ENCODE data around the gene PCNP.
"Not testable (repeated sequence)": the region's sequence is repeated elsewhere in the genome, so short reads cannot be mapped to it uniquely, and the experiment has no call there.

PCNP gene

DNA sequence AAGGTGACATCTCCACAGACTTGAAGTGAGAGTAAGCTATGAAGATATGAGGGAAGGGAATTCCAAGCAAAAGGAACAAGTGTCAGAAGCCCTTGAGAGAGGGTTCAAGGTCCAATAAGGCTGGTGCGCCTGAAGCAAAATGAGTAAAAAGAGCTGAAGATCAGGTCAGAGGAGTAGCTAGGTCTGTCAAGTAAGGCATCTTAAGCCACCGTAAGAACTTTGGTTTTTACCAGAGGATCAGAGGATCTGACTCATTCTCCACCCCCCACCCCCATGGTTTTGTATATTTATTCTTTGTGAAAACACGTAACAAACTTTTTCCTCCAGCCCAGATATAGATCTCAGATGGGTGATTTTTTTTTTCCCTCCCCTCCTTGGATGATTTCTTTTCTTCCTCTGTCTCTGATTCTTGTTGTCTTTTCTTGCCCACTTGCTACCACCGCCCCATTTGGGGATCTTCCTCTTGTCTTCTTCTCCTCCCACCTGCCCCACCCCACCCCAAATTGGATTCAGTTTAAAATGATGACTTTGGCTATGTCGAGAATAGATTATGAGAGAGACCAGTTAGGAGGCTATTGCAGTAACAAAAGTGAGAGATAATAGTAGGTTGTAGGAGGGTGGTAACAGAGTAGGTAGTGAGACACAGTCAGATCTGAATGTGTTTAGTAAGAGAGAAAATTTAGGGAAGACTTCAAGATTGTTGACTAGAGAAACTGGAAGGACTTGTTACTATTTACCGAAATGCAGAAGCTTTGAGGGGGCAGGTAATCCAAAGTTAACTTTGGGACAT lies 6.3 kb upstream of the PCNP start:
- H3K9me3 ChIP-seq (ENCODE audit: control insufficient read depth, low read length), result no peaks in the 10 kb centered on the region
- DNase-seq, result no peak
- no peak overlapping the region for H3K27ac ChIP-seq (ENCODE audit: insufficient read depth, low read length, poor library complexity, severe bottlenecking)
- H3K27me3 ChIP-seq (replicated peaks; ENCODE audit: control insufficient read depth, insufficient read depth, low read length, poor library complexity, severe bottlenecking), result no peaks in the 10 kb centered on the region
- no peak overlapping the region for H3K4me3 ChIP-seq (ENCODE audit: insufficient read depth, low read depth, low read length, poor library complexity, severe bottlenecking)
- H3K36me3 ChIP-seq (ENCODE audit: control insufficient read depth, insufficient read depth, low read length), result peaks cover 23% of the 10 kb centered on the region
- peaks cover 24% of the 10 kb centered on the region for H3K4me1 ChIP-seq (ENCODE audit: control insufficient read depth, insufficient read depth, low read length, poor library complexity, severe bottlenecking)

DNA sequence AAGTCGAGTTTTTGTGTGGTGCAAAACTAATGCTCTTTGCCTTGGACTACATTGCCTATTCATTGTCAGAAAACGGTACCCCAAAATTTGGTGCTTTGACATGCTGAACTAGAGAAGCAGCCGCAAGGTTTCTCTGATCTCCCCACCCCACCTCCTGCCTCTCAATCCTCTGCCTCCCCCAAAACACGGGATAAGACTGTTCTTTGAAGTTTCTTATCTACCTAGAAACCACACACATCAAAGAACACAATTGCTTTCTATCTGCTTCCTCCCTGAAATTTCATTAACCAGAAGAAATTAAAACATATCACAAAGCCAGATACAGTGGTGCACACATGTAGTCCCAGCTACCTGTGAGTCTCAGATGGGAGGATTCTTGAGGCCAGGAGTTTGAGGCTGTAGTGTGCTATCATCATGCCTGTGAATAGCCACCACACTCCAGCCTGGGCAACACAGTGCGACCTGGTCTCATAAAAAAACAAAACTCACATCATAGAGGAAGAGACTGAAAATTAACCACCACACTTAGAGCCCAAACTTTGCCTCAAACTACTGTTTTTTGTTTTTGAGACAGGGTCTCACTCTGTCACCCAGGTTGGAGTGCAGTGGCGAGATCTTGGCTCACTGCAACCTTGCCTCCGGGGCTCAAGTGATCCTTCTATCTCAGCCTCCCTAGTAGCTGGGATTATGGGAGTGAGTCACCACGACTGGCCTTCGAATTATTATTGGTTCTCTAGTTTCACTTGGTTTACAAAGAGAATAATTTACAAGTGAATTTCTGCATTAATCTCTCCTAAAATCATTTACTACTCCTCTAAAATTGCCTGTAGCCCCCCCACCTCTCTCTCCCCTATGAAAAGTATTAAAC lies 2.7 kb upstream of the PCNP start:
- H3K36me3 ChIP-seq (ENCODE audit: control insufficient read depth, insufficient read depth, low read length), result peaks cover 7% of the 10 kb centered on the region

DNA sequence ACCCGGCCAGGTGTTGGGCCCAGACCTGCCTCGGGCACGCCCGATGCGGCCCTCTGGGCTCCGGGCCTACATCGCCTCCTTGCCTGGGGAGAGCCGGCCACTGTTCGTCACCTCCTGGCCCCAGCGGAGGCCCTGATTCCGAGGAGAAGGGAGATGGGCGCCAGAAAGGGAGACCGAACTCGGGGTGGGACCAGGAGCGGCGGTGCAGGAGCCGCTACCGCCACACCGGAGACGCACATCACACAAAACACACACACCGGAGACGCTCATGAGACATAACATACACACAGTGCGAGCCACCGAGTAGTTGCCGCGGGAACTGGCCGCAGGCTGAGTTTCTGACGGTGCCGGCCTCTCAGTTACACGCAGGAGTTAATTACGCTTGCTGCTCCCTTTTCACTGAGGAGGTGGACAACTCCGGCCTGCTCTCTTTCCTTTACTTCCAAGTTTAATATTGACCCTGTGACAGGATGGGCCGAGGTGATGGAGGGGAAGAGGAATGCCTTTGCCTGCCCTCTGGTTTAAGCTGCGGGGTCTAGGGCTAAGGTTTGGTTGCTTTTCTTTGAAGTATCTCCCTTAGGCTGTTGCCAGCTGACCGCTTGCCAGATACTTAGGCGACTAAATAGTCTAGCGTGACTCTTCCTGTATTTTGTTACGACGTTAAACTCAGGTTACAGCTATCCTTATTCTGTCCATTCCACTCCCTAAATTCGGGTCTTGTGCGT lies 570 bp downstream of the PCNP start:
- peak in 2 of 3 donors; percentile 1 to 19 for DNase-seq
- Histone ChIP-seq H3K36me3 (ENCODE audit: control insufficient read depth, insufficient read depth, low read length) (peaks cover 5% of the 10 kb centered on the region), H3K27me3 (replicated peaks; ENCODE audit: control insufficient read depth, insufficient read depth, low read length, poor library complexity, severe bottlenecking) (no peaks in the 10 kb centered on the region), H3K4me1 (ENCODE audit: control insufficient read depth, insufficient read depth, low read length, poor library complexity, severe bottlenecking) (peaks cover 27% of the 10 kb centered on the region), H3K4me3 (ENCODE audit: insufficient read depth, low read depth, low read length, poor library complexity, severe bottlenecking) (peak overlapping the region; percentile 77), H3K27ac (ENCODE audit: insufficient read depth, low read length, poor library complexity, severe bottlenecking) (peak overlapping the region; percentile 94), H3K9me3 (ENCODE audit: control insufficient read depth, low read length) (no peaks in the 10 kb centered on the region)

More for the DNA sequence above, 2.7 kb upstream of the PCNP start:
- Histone ChIP-seq H3K27ac (ENCODE audit: insufficient read depth, low read length, poor library complexity, severe bottlenecking) (no peak overlapping the region), H3K4me3 (ENCODE audit: insufficient read depth, low read depth, low read length, poor library complexity, severe bottlenecking) (no peak overlapping the region), H3K9me3 (ENCODE audit: control insufficient read depth, low read length) (no peaks in the 10 kb centered on the region), H3K27me3 (replicated peaks; ENCODE audit: control insufficient read depth, insufficient read depth, low read length, poor library complexity, severe bottlenecking) (no peaks in the 10 kb centered on the region), H3K4me1 (ENCODE audit: control insufficient read depth, insufficient read depth, low read length, poor library complexity, severe bottlenecking) (peaks cover 27% of the 10 kb centered on the region)
- DNase-seq, result peak in 1 of 3 donors; percentile 13

DNA sequence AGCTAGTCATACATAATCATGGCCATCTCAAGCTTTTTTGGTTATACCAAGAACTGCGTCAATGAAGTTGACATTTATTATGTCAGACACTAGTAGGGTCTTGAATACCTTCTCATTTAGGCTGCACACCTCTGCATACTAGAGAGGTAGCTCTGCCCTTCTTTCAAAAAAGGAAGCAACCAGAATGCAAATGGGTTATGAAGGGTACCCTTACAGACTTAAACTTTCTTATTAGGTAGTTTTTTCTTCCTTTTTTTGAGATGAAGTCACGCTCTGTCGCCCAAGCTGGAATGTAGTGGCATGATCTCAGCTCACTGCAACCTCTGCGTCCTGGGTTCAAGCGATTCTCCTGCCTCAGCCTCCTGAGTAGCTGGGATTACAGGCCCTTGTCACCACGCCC lies 3.3 kb downstream of the PCNP start:
- H3K27me3 ChIP-seq (replicated peaks; ENCODE audit: control insufficient read depth, insufficient read depth, low read length, poor library complexity, severe bottlenecking), result no peaks in the 10 kb centered on the region
- H3K36me3 ChIP-seq (ENCODE audit: control insufficient read depth, insufficient read depth, low read length), result peaks cover 13% of the 10 kb centered on the region
- no peak overlapping the region for H3K27ac ChIP-seq (ENCODE audit: insufficient read depth, low read length, poor library complexity, severe bottlenecking)
- H3K9me3 ChIP-seq (ENCODE audit: control insufficient read depth, low read length), result no peaks in the 10 kb centered on the region
- H3K4me1 ChIP-seq (ENCODE audit: control insufficient read depth, insufficient read depth, low read length, poor library complexity, severe bottlenecking), result peaks cover 13% of the 10 kb centered on the region
- no peak for DNase-seq
- H3K4me3 ChIP-seq (ENCODE audit: insufficient read depth, low read depth, low read length, poor library complexity, severe bottlenecking), result no peak overlapping the region

DNA sequence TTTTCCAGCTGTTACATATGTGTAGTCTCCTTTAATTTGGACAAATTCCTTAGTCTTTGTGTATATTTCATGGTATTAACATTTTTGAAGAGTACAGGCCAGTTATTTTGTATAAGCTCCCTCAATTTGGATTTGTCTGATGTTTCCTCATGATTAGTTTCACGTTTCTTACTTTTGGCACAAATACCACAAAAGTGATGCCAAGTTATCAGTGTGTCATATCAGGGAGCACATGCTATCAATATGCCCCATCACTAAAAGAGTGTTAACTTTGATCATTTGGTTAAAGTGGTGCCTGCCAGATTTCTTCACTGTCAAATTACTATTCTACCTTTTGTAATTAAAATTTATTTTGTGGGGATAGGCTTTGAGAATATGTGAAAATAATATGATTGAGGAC lies 14.6 kb downstream of the PCNP start:
- Histone ChIP-seq H3K4me1 (ENCODE audit: control insufficient read depth, insufficient read depth, low read length, poor library complexity, severe bottlenecking) (no peaks in the 10 kb centered on the region), H3K36me3 (ENCODE audit: control insufficient read depth, insufficient read depth, low read length) (peaks cover 21% of the 10 kb centered on the region), H3K27ac (ENCODE audit: insufficient read depth, low read length, poor library complexity, severe bottlenecking) (no peak overlapping the region), H3K4me3 (ENCODE audit: insufficient read depth, low read depth, low read length, poor library complexity, severe bottlenecking) (no peak overlapping the region), H3K9me3 (ENCODE audit: control insufficient read depth, low read length) (no peaks in the 10 kb centered on the region), H3K27me3 (replicated peaks; ENCODE audit: control insufficient read depth, insufficient read depth, low read length, poor library complexity, severe bottlenecking) (no peaks in the 10 kb centered on the region)
- DNase-seq, result no peak

DNA sequence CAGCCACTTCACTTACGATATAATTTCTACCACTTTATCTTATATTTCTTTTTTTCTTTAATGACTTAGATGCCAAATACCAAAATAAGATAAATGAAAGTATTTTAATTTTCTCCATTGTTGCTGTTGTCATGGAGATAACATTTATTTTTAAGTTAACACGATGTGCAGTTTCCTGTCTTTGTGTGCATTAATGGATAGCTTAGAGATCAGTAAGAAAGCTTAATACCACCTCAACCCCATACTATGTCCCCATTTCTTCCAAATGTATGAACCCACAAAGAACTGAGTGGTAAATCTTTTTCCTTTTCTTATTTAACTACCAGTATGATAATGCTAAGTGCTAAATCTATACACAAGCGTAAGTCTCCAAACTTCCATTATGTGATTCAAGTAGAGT lies 17.1 kb downstream of the PCNP start:
- Histone ChIP-seq H3K27me3 (replicated peaks; ENCODE audit: control insufficient read depth, insufficient read depth, low read length, poor library complexity, severe bottlenecking) (no peaks in the 10 kb centered on the region), H3K36me3 (ENCODE audit: control insufficient read depth, insufficient read depth, low read length) (peaks cover 27% of the 10 kb centered on the region), H3K4me3 (ENCODE audit: insufficient read depth, low read depth, low read length, poor library complexity, severe bottlenecking) (no peak overlapping the region), H3K27ac (ENCODE audit: insufficient read depth, low read length, poor library complexity, severe bottlenecking) (no peak overlapping the region), H3K9me3 (ENCODE audit: control insufficient read depth, low read length) (no peaks in the 10 kb centered on the region), H3K4me1 (ENCODE audit: control insufficient read depth, insufficient read depth, low read length, poor library complexity, severe bottlenecking) (no peaks in the 10 kb centered on the region)
- no peak for DNase-seq

DNA sequence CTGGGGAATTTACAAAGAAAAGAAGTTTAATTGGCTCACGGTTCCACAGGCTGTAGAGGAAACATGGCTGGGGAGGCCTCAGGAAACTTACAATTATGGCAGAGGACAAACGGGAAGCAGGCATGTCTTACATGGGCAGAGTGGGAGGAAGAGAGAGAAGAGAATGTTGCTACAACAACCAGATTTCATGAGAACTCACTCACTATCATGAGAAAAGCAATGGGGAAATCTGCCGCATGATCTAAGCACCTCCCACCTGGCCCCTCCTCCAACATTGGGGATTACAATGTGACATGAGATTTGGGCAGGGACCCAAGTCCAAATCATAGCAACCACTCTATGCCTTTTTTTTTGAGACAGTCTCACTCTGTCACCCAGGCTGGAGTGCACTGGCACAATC lies 28.8 kb downstream of the PCNP start:
- Histone ChIP-seq H3K4me1 (ENCODE audit: control insufficient read depth, insufficient read depth, low read length, poor library complexity, severe bottlenecking) (no peaks in the 10 kb centered on the region), H3K27ac (ENCODE audit: insufficient read depth, low read length, poor library complexity, severe bottlenecking) (no peak overlapping the region), H3K36me3 (ENCODE audit: control insufficient read depth, insufficient read depth, low read length) (no peaks in the 10 kb centered on the region), H3K4me3 (ENCODE audit: insufficient read depth, low read depth, low read length, poor library complexity, severe bottlenecking) (no peak overlapping the region), H3K9me3 (ENCODE audit: control insufficient read depth, low read length) (no peaks in the 10 kb centered on the region), H3K27me3 (replicated peaks; ENCODE audit: control insufficient read depth, insufficient read depth, low read length, poor library complexity, severe bottlenecking) (no peaks in the 10 kb centered on the region)
- no peak for DNase-seq

DNA sequence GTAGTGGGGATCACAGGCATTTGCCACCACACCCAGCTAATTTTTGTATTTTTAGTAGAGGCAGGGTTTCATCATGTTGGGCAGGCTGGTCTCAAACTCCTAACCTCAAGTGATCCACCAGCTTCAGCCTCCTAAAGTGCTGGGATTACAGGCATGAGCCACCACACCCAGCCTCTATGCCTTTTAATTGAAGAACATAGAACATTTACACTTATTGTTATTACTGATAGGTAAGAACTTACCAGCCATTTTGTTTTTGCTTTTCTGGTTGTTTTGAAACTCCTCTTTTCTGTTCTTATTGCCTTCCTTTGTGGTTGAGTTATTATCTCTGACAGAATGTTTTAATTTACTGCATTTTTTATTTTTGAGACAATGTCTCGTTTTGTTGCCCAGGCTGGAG lies 29.2 kb downstream of the PCNP start:
- H3K4me1 ChIP-seq (ENCODE audit: control insufficient read depth, insufficient read depth, low read length, poor library complexity, severe bottlenecking), result no peaks in the 10 kb centered on the region
- H3K36me3 ChIP-seq (ENCODE audit: control insufficient read depth, insufficient read depth, low read length), result no peaks in the 10 kb centered on the region
- no peaks in the 10 kb centered on the region for H3K9me3 ChIP-seq (ENCODE audit: control insufficient read depth, low read length)
- H3K4me3 ChIP-seq (ENCODE audit: insufficient read depth, low read depth, low read length, poor library complexity, severe bottlenecking), result no peak overlapping the region
- H3K27ac ChIP-seq (ENCODE audit: insufficient read depth, low read length, poor library complexity, severe bottlenecking), result no peak overlapping the region
- no peak for DNase-seq
- no peaks in the 10 kb centered on the region for H3K27me3 ChIP-seq (replicated peaks; ENCODE audit: control insufficient read depth, insufficient read depth, low read length, poor library complexity, severe bottlenecking)

DNA sequence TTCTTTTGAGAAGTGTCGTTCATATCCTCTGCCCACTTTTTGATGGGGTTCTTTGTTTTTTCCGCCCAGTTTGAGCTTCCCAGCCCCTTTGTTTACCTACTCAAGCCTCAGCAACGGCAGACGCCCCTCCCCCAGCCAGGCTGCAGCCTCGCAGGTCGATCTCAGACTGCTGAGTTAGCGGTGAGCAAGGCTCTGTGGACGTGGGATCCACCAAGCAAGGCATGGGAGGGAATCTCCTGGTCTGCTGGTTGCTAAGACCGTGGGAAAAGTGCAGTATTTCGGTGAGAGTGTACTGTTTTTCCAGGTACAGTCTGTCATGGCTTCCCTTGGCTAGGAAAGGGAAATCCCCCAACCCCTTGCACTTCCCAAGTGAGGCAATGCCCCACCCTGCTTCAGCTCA lies 31.4 kb downstream of the PCNP start:
- not testable (repeated sequence) for H3K27me3 ChIP-seq (replicated peaks; ENCODE audit: control insufficient read depth, insufficient read depth, low read length, poor library complexity, severe bottlenecking); H3K27ac ChIP-seq (ENCODE audit: insufficient read depth, low read length, poor library complexity, severe bottlenecking); H3K36me3 ChIP-seq (ENCODE audit: control insufficient read depth, insufficient read depth, low read length); DNase-seq; H3K4me1 ChIP-seq (ENCODE audit: control insufficient read depth, insufficient read depth, low read length, poor library complexity, severe bottlenecking); H3K4me3 ChIP-seq (ENCODE audit: insufficient read depth, low read depth, low read length, poor library complexity, severe bottlenecking); H3K9me3 ChIP-seq (ENCODE audit: control insufficient read depth, low read length)
